AG09309 (cell line): ENCODE measurements around the gene ABL1.

Experiments used
- DNase-seq: peaks from one replicate; pipeline ENCODE4 v3.0.0-alpha.2; 2010; ENCODE audit warnings: low read depth
- H3K4me3 ChIP-seq: 2 replicates; pipeline ENCODE4 v1.5.1; 2011; ENCODE audit warnings: mild to moderate bottlenecking, low read depth, low read length, moderate library complexity; ENCODE audit not compliant: control insufficient read depth
- CTCF ChIP-seq: IDR thresholded peaks from 2 replicates; pipeline ENCODE4 v1.5.1; 2011; ENCODE audit warnings: mild to moderate bottlenecking, low read depth, low read length, inconsistent platforms; ENCODE audit not compliant: insufficient read depth, control insufficient read depth; ENCODE audit errors: missing control alignments

The ABL1 gene

GRCh38 chr9:130914417-130915095 is 79.5 kb downstream of the ABL1 start:
- no peak overlapping the region for H3K4me3 ChIP-seq

GRCh38 chr9:130915096-130915447 is 80.0 kb downstream of the ABL1 start:
- no peak overlapping the region for H3K4me3 ChIP-seq
- no peak for TF ChIP-seq CTCF
- no peak for DNase-seq

More at GRCh38 chr9:130914417-130915095, 79.5 kb downstream of the ABL1 start:
- no peak for TF ChIP-seq CTCF
- no peak for DNase-seq

GRCh38 chr9:130917168-130917960 is 82.3 kb downstream of the ABL1 start:
- TF ChIP-seq CTCF = no peak
- H3K4me3 ChIP-seq = no peak overlapping the region
- no peak for DNase-seq

- no peak for DNase-seq
- TF ChIP-seq CTCF = no peak
- H3K4me3 ChIP-seq = no peak overlapping the region
Measured at GRCh38 chr9:130918101-130918825, 83.2 kb downstream of the ABL1 start.

DNA sequence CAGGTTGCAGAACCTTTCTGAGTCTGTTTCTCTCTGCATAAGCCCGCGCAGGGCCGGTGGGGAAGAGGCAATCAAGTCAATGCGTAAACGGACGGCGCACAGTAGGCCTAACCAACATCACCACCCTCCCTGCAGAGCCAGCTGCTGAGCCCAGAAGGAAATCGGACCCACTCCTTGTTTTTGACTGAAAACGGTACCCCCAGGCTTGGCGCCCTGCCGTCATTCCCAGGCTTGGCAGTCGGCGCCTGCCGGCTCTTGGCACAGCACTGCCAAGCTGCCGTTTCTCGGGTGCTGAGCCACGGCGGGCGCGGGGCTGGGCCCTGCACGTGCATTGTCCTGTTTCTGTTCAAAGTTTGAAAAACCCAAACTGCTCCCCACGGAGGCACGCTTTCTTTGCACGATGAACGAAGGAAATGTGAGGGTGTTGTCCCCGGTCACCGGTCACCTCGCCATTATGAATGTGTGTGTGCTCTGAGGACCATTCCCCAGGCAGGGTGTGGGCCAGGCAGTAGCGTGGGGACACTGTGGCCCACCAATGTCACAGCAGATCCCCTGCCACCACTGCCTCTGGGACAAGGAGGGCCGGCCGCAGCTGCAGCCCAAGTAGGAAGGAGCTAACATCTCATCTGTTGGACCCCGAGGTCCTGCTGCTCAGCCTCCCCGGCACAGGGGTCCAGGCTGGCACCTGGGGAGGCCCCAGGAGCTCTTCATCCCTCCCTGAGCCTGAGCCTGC is 83.9 kb downstream of the ABL1 start:
- DNase-seq = no peak
- H3K4me3 ChIP-seq = no peak overlapping the region
- TF ChIP-seq CTCF = no peak

GRCh38 chr9:130919559-130920145 is 84.6 kb downstream of the ABL1 start:
- no peak overlapping the region for H3K4me3 ChIP-seq
- no peak for TF ChIP-seq CTCF
- no peak for DNase-seq
